HCT116 (cell line): ENCODE results near the gene PEAK1. TPM values are rescaled to one million over a fixed set of nuclear protein-coding genes. Genes with fewer than 3 reads are reported as not detected.
A peak's percentile ranks its signal among the peaks of the same experiment; 100 is the strongest.

ENCODE experiments used
- ATAC-seq: fragments of 200-7000 bp; cut with Tn5 transposase; 2 replicates; pipeline ENCODE4 v1.9.1; 2020; ENCODE audit warnings: mild to moderate bottlenecking, moderate library complexity
- BruUV-seq: library from RNA; stranded (reverse); fragments of 400-500 nt; replicated peaks from 2 replicates; lab custom pipeline; 2021; lab: Mats Ljungman, UMichigan
- CTCF ChIA-PET: fragments of 300-600 bp; sonication (Branson Sonifier 250); formaldehyde crosslinking; loops from one replicate; lab custom pipeline; 2021; ENCODE audit warnings: antibody characterized with exemption; lab: Charles Lee
- POLR2A ChIA-PET: fragments of 300-600, 350-600 bp; sonication (Branson Sonifier 250); formaldehyde crosslinking; loops from one replicate; lab custom pipeline; 2021; ENCODE audit warnings: antibody characterized with exemption; lab: Charles Lee
- RAD21 ChIA-PET, 2 experiments: fragments of 300-600 bp; sonication (Branson Sonifier 250); formaldehyde crosslinking; loops; one replicate each; lab custom pipeline; 2023; ENCODE audit warnings: low total read pairs in 2 of 2; ENCODE audit not compliant: uncharacterized antibody in 2 of 2, unreplicated experiment in 2 of 2, low non-redundant PET in 1 of 2; lab: Charles Lee
- DNase-seq: peaks from one replicate; pipeline ENCODE4 v3.0.0-alpha.2; 2010; ENCODE audit warnings: low read depth, low spot score
- H2AFZ ChIP-seq: fragments of 200-600 bp; shearing (Covaris generic), sonication (generic); 2 replicates; pipeline ENCODE4 v1.6.1; 2017; ENCODE audit warnings: low read depth, mixed run types, mixed read lengths, antibody characterized with exemption, low read length; ENCODE audit not compliant: poor library complexity, severe bottlenecking
- H3K27ac ChIP-seq: 2 replicates; pipeline ENCODE4 v1.5.1; 2012; ENCODE audit warnings: low read depth, low read length
- H3K27me3 ChIP-seq: fragments of 200-600 bp; sonication (generic); 2 replicates; pipeline ENCODE4 v1.6.1; 2016; ENCODE audit warnings: mixed run types, low read length, mixed read lengths; ENCODE audit not compliant: insufficient read depth
- H3K36me3 ChIP-seq, 2 experiments: fragments of 200-500 bp in 1 of 2; fragments of 200-600 bp in 1 of 2; sonication (Bioruptor generic) in 1 of 2; sonication (generic) in 1 of 2; 2 replicates each; pipeline versions ENCODE4 v1.5.1 to v1.6.1; 2014 to 2016; ENCODE audit warnings: low read length in 2 of 2, inconsistent platforms in 1 of 2, mixed read lengths in 1 of 2, mixed run types in 1 of 2; ENCODE audit not compliant: insufficient read depth in 2 of 2, control insufficient read depth in 1 of 2
- H3K4me1 ChIP-seq, 2 experiments: fragments of 200-600 bp in 1 of 2; sonication (generic) in 1 of 2; 2 replicates each; pipeline versions ENCODE4 v1.5.1 to v1.6.1; 2012 to 2017; ENCODE audit warnings: low read length in 2 of 2, inconsistent platforms in 1 of 2, mild to moderate bottlenecking in 1 of 2, mixed read lengths in 1 of 2, mixed run types in 1 of 2, moderate library complexity in 1 of 2; ENCODE audit not compliant: insufficient read depth in 2 of 2, control insufficient read depth in 1 of 2
- H3K4me2 ChIP-seq: fragments of 200-600 bp; sonication (generic); 2 replicates; pipeline ENCODE4 v1.6.1; 2017; ENCODE audit warnings: mixed run types, low read length, mixed read lengths
- H3K4me3 ChIP-seq, 2 experiments: fragments of 200-600 bp in 1 of 2; sonication (generic) in 1 of 2; replicated peaks in 1 of 2; 2 replicates each; pipeline ENCODE4 v1.5.1; 2011 to 2016; ENCODE audit warnings: low read length in 2 of 2, control low read depth in 1 of 2, low read depth in 1 of 2, mild to moderate bottlenecking in 1 of 2, mixed read lengths in 1 of 2, mixed run types in 1 of 2
- H3K79me2 ChIP-seq: fragments of 200-600 bp; sonication (generic); 2 replicates; pipeline ENCODE4 v1.6.1; 2017; ENCODE audit warnings: mild to moderate bottlenecking, mixed run types, low read length, moderate library complexity, mixed read lengths; ENCODE audit not compliant: insufficient read depth
- H3K9ac ChIP-seq: fragments of 200-600 bp; sonication (generic); 2 replicates; pipeline ENCODE4 v1.6.1; 2016; ENCODE audit warnings: low read length, mixed read lengths
- H3K9me2 ChIP-seq: fragments of 200-600 bp; sonication (generic), shearing (Covaris generic); 2 replicates; pipeline ENCODE4 v1.6.1; 2017; ENCODE audit warnings: mixed run types, mild to moderate bottlenecking, moderate library complexity; ENCODE audit not compliant: insufficient read depth
- H3K9me3 ChIP-seq, 2 experiments: fragments of 200-500 bp in 1 of 2; fragments of 200-600 bp in 1 of 2; sonication (Bioruptor generic) in 1 of 2; sonication (generic) in 1 of 2; 2 replicates each; pipeline ENCODE4 v1.6.1; 2014 to 2017; ENCODE audit warnings: low read length in 2 of 2, mixed read lengths in 2 of 2, inconsistent platforms in 1 of 2, low read depth in 1 of 2, mild to moderate bottlenecking in 1 of 2, mixed run types in 1 of 2, moderate library complexity in 1 of 2; ENCODE audit not compliant: control insufficient read depth in 1 of 2, insufficient read depth in 1 of 2
- H4K20me1 ChIP-seq: fragments of 200-600 bp; sonication (generic), shearing (Covaris generic); 2 replicates; pipeline ENCODE4 v1.6.1; 2017; ENCODE audit warnings: mixed run types, mild to moderate bottlenecking, moderate library complexity; ENCODE audit not compliant: insufficient read depth
- ATF3 ChIP-seq: IDR thresholded peaks from 2 replicates; pipeline ENCODE4 v1.6.1; 2012
- CTCF ChIP-seq, 3 experiments: fragments of 200-600 bp in 1 of 3; sonication (generic) in 1 of 3; IDR thresholded peaks in 2 of 3; conservative IDR thresholded peaks in 1 of 3; 2 replicates each; pipeline ENCODE4 v1.5.1; 2012 to 2017; ENCODE audit warnings: low read depth in 2 of 3, low read length in 2 of 3, antibody characterized with exemption in 1 of 3, borderline replicate concordance in 1 of 3, control low read depth in 1 of 3, mild to moderate bottlenecking in 1 of 3, mixed read lengths in 1 of 3, mixed run types in 1 of 3, moderate library complexity in 1 of 3; ENCODE audit not compliant: insufficient read depth in 1 of 3
- ELF1 ChIP-seq: IDR thresholded peaks from 2 replicates; pipeline ENCODE4 v1.6.1; 2012; ENCODE audit warnings: low read depth, borderline replicate concordance
- EZH2phosphoT487 ChIP-seq: fragments of 200-600 bp; IDR thresholded peaks from 2 replicates; pipeline ENCODE4 v1.6.1; 2018; ENCODE audit warnings: antibody characterized with exemption, borderline replicate concordance
- FOSL1 ChIP-seq: IDR thresholded peaks from 2 replicates; pipeline ENCODE4 v1.6.1; 2012; ENCODE audit warnings: low read depth
- JUND ChIP-seq: IDR thresholded peaks from 2 replicates; pipeline ENCODE4 v1.6.1; 2012
- RAD21 ChIP-seq: IDR thresholded peaks from 2 replicates; pipeline ENCODE4 v1.6.1; 2012; ENCODE audit warnings: low read depth, mild to moderate bottlenecking
- SP1 ChIP-seq: IDR thresholded peaks from 2 replicates; pipeline ENCODE4 v1.6.1; 2012; ENCODE audit warnings: low read depth
- SRF ChIP-seq: IDR thresholded peaks from 2 replicates; pipeline ENCODE4 v1.6.1; 2012; ENCODE audit warnings: low read depth
- TCF7L2 ChIP-seq: IDR thresholded peaks from 2 replicates; pipeline ENCODE4 v1.7.0; 2011; ENCODE audit warnings: borderline replicate concordance, inconsistent platforms; ENCODE audit not compliant: insufficient read depth, insufficient read length; ENCODE audit errors: extremely low read depth
- intact Hi-C: fragments of 100-400 bp; cut with micrococcal nuclease; formaldehyde crosslinking; loops from 2 replicates; pipeline ENCODE4 v1.10.0; 2022
- total RNA-seq: library from RNA; stranded (reverse); gene quantifications from one replicate; pipeline ENCODE4 v1.2.1, GENCODE V29; 2021; ENCODE audit not compliant: unreplicated experiment

The PEAK1 gene
- total RNA-seq, 1 experiment from 2014 or later = 23.4 TPM

DNA sequence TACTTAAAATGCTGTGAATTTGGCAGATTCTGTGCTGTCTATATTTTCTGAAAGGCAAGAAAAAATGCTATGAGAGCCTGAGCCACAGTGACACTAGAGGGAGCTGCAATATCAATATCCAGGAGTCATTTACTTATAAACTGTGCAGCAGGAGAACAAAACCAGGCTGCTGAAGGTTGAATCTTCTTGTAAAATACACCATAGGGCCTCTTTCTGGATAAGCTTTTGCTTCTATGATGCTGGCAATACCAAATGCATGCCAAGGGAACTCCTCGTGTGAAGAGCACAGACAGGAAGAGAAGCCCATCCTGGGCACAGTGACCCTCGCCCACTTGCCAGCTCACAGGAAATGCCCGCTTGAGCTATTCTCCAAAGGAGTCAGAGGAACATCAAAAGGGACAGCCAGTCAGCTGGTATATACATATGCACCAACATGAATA, 301.0 kb downstream of the PEAK1 start:
- Histone ChIP-seq H3K79me2 (no peaks in the 10 kb centered on the region), H3K36me3 (no peaks in the 10 kb centered on the region), H4K20me1 (no peaks in the 10 kb centered on the region), H3K9me2 (no peaks in the 10 kb centered on the region), H3K4me2 (no peak overlapping the region), H3K27ac (no peak overlapping the region), H3K9ac (no peak overlapping the region), H3K4me1 (0 out of 4 replicates have a peak, but pooled peaks cover 0 to 3% of the 10 kb centered on the region in 2 experiments)
- intact Hi-C loops = loop anchor here (1.0 to 2.0 kb wide), 4 partner anchors 377 to 702 kb away; partner anchors contain the start of gene LINGO1
- POLR2A ChIA-PET = no interaction called here
- TF ChIP-seq CTCF (IDR thresholded peaks at IDR 0.05 in 2 of 3, conservative IDR thresholded peaks at IDR 0.05 in 1 of 3; ENCODE audit: borderline replicate concordance in 1 of 3, insufficient read depth in 1 of 3, low read depth in 2 of 3, low read length in 2 of 3) (peak; percentile 72 to 77 (median 75)), ATF3 (no peak), JUND (no peak), SRF (no peak), SP1 (no peak), ELF1 (no peak), FOSL1 (no peak), TCF7L2 (no peak), EZH2phosphoT487 (no peak), RAD21 (peak; percentile 81)
- TF ChIP-seq, all 23 proteins: peak for 2
- ChIA-PET CTCF (interaction anchor here (0.9 to 5.8 kb wide), 11 partner anchors 9 to 702 kb away, joined by 3 to 47 read pairs (median 5); partner anchors contain the start of gene LINGO1), RAD21 (interaction anchor here (0.7 to 1.5 kb wide), 5 partner anchors 12 to 425 kb away, joined by 3 to 6 read pairs (median 5); no protein-coding TSS in a partner anchor)
- DNase-seq (peak; percentile 36), ATAC-seq (peak; percentile 83)
- H3K27me3 ChIP-seq = no peaks in the 10 kb centered on the region
- no peaks in the 10 kb centered on the region for H3K9me3 ChIP-seq
- no TSS peak for BruUV-seq
- H2AFZ ChIP-seq = no peak overlapping the region
- no peak overlapping the region for H3K4me3 ChIP-seq
